ENCODE data around the gene EFS.

The EFS gene

DNA sequence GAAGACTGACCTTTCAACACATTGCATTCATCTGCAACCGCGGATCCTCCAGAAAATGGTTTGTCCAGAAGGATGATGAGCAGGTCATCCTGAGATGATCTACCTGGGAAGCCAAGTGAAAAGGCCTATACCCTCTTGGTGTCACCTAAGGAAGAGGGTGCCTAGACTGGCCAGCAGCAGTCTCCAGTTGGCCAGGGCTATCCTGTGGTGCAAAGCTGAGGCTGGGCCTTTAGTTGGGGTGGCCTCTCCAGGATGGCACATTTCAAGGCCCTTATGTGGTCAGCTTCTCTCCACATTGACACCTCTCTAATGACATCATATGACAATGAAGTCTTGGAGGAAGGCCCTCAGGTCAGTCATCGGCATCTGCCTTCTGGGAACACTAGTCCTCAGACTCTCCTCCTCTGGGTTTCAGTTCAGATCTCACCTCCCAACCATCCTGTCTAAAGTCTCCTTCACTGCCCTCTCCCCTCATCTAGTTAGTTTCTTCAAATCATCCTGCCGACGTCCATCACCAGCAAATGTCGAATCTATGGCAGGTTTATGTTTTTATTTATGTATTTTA, 9.0 kb downstream of the EFS start:
- POLR2A ChIA-PET = no interaction called here
- TF ChIP-seq, protein P1, sequence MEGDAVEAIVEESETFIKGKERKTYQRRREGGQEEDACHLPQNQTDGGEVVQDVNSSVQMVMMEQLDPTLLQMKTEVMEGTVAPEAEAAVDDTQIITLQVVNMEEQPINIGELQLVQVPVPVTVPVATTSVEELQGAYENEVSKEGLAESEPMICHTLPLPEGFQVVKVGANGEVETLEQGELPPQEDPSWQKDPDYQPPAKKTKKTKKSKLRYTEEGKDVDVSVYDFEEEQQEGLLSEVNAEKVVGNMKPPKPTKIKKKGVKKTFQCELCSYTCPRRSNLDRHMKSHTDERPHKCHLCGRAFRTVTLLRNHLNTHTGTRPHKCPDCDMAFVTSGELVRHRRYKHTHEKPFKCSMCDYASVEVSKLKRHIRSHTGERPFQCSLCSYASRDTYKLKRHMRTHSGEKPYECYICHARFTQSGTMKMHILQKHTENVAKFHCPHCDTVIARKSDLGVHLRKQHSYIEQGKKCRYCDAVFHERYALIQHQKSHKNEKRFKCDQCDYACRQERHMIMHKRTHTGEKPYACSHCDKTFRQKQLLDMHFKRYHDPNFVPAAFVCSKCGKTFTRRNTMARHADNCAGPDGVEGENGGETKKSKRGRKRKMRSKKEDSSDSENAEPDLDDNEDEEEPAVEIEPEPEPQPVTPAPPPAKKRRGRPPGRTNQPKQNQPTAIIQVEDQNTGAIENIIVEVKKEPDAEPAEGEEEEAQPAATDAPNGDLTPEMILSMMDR (tag by site-specific recombination; IDR thresholded peaks at IDR 0.05) = no peak
- TF ChIP-seq ELK4 (IDR thresholded peaks at IDR 0.05; ENCODE audit: borderline replicate concordance, low read depth, low read length) = no peak
- no peak for TF ChIP-seq ZNF645 (tag by site-specific recombination; IDR thresholded peaks at IDR 0.05)
- TF ChIP-seq GLIS1 (tag by site-specific recombination; IDR thresholded peaks at IDR 0.05) = no peak
- TF ChIP-seq ZNF529 (tag by site-specific recombination; IDR thresholded peaks at IDR 0.05; ENCODE audit: insufficient replicate concordance) = no peak
- TF ChIP-seq, protein P2, sequence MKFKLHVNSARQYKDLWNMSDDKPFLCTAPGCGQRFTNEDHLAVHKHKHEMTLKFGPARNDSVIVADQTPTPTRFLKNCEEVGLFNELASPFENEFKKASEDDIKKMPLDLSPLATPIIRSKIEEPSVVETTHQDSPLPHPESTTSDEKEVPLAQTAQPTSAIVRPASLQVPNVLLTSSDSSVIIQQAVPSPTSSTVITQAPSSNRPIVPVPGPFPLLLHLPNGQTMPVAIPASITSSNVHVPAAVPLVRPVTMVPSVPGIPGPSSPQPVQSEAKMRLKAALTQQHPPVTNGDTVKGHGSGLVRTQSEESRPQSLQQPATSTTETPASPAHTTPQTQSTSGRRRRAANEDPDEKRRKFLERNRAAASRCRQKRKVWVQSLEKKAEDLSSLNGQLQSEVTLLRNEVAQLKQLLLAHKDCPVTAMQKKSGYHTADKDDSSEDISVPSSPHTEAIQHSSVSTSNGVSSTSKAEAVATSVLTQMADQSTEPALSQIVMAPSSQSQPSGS (tag by site-specific recombination; IDR thresholded peaks at IDR 0.05; ENCODE audit: low read depth) = no peak
- no peak for TF ChIP-seq ZNF521 (tag by site-specific recombination; IDR thresholded peaks at IDR 0.05)
- no peak for TF ChIP-seq PRDM4 (tag by site-specific recombination; IDR thresholded peaks at IDR 0.05)
- Histone ChIP-seq H3K4me1 (ENCODE audit: control insufficient read depth, insufficient read depth, low read length) (no peaks in the 10 kb centered on the region), H3K4me3 (ENCODE audit: low read depth, low read length) (no peak overlapping the region), H3K9me3 (ENCODE audit: control insufficient read depth, insufficient read depth, low read depth, low read length) (no peaks in the 10 kb centered on the region), H3K36me3 (ENCODE audit: control insufficient read depth in 2 of 2, insufficient read depth in 1 of 2, low read length in 2 of 2) (no peaks in the 10 kb centered on the region), H3K27ac (ENCODE audit: extremely low read depth, low read depth, low read length) (no peak overlapping the region)
- CTCF ChIA-PET = interaction anchor here (1.5 kb wide), 1 partner anchor 24 kb away, joined by 4 read pairs; no protein-coding TSS in a partner anchor

- H3K27ac ChIP-seq (ENCODE audit: extremely low read depth, low read depth, low read length) = no peak overlapping the region
- no peaks in the 10 kb centered on the region for H3K4me1 ChIP-seq (ENCODE audit: control insufficient read depth, insufficient read depth, low read length)
- no peaks in the 10 kb centered on the region for H3K9me3 ChIP-seq (ENCODE audit: control insufficient read depth, insufficient read depth, low read depth, low read length)
- no peak overlapping the region for H3K4me3 ChIP-seq (ENCODE audit: low read depth, low read length)
- no peaks in the 10 kb centered on the region for H3K36me3 ChIP-seq (ENCODE audit: control insufficient read depth in 2 of 2, insufficient read depth in 1 of 2, low read length in 2 of 2)
- no peak for TF ChIP-seq ZFP41 (tag by site-specific recombination; IDR thresholded peaks at IDR 0.05; ENCODE audit: borderline replicate concordance)
- no peak for TF ChIP-seq ZNF658 (tag by site-specific recombination; IDR thresholded peaks at IDR 0.05)
- TF ChIP-seq SP7 (tag by site-specific recombination; IDR thresholded peaks at IDR 0.05) = no peak
- TF ChIP-seq TCF7L2 (IDR thresholded peaks at IDR 0.05; ENCODE audit: borderline replicate concordance, low read depth, low read length) = no peak
- TF ChIP-seq ZNF449 (tag by site-specific recombination; IDR thresholded peaks at IDR 0.05) = no peak
- TF ChIP-seq BCL11B (tag by site-specific recombination; IDR thresholded peaks at IDR 0.05; ENCODE audit: low read depth) = no peak
- TF ChIP-seq ZNF473 (tag by site-specific recombination; IDR thresholded peaks at IDR 0.05) = no peak
- no peak for TF ChIP-seq ZNF596 (tag by site-specific recombination; IDR thresholded peaks at IDR 0.05)
- TF ChIP-seq ZNF266 (tag by site-specific recombination; IDR thresholded peaks at IDR 0.05; ENCODE audit: low read depth) = no peak
- TF ChIP-seq ZNF518A (tag by site-specific recombination; conservative IDR thresholded peaks at IDR 0.05; ENCODE audit: low read depth) = no peak
- POLR2A ChIA-PET = no interaction called here
- CTCF ChIA-PET = interaction anchor here (2.0 kb wide), 1 partner anchor 25 kb away, joined by 8 read pairs; no protein-coding TSS in a partner anchor
Observed at GRCh38 chr14:23354990-23355389, 10.0 kb downstream of the EFS start.
